GM23248 (cell line): ENCODE results near the gene ZNF827. TPM values are rescaled to one million over a fixed set of nuclear protein-coding genes. Genes with fewer than 3 reads are reported as not detected.

ENCODE experiments used
- DNase-seq: peaks from one replicate; pipeline ENCODE4 v3.0.0-alpha.2; 2015
- H2AFZ ChIP-seq: fragments of 200-600 bp; sonication (generic); 2 replicates; pipeline ENCODE4 v1.6.1; 2016; ENCODE audit warnings: antibody characterized with exemption
- H3F3A ChIP-seq: fragments of 200-600 bp; sonication (generic); 2 replicates; pipeline ENCODE4 v1.6.1; 2016; ENCODE audit warnings: mild to moderate bottlenecking, antibody characterized with exemption, mixed run types; ENCODE audit not compliant: insufficient read depth
- H3K27ac ChIP-seq: fragments of 200-600 bp; sonication (generic); 2 replicates; pipeline ENCODE4 v1.5.1; 2016; ENCODE audit warnings: mild to moderate bottlenecking
- H3K27me3 ChIP-seq: fragments of 200-600 bp; sonication (generic); replicated peaks from 2 replicates; pipeline ENCODE4 v1.6.1; 2016; ENCODE audit warnings: mild to moderate bottlenecking; ENCODE audit not compliant: insufficient read depth
- H3K36me3 ChIP-seq: fragments of 200-600 bp; sonication (generic); 2 replicates; pipeline ENCODE4 v1.6.1; 2016; ENCODE audit warnings: low read depth, mild to moderate bottlenecking
- H3K4me1 ChIP-seq: fragments of 200-600 bp; sonication (generic); 2 replicates; pipeline ENCODE4 v1.6.1; 2016; ENCODE audit warnings: mild to moderate bottlenecking; ENCODE audit not compliant: insufficient read depth
- H3K4me2 ChIP-seq: fragments of 200-600 bp; sonication (generic); one replicate; pipeline ENCODE4 v1.6.1; 2016; ENCODE audit warnings: mild to moderate bottlenecking; ENCODE audit not compliant: unreplicated experiment
- H3K4me3 ChIP-seq: fragments of 200-600 bp; sonication (generic); 2 replicates; pipeline ENCODE4 v1.5.1; 2016; ENCODE audit warnings: mild to moderate bottlenecking
- H3K79me2 ChIP-seq: fragments of 200-600 bp; sonication (generic); 2 replicates; pipeline ENCODE4 v1.6.1; 2016; ENCODE audit warnings: mild to moderate bottlenecking; ENCODE audit not compliant: insufficient read depth
- H3K9ac ChIP-seq: fragments of 200-600 bp; sonication (generic); 2 replicates; pipeline ENCODE4 v1.6.1; 2016; ENCODE audit warnings: mild to moderate bottlenecking
- H3K9me2 ChIP-seq: fragments of 200-600 bp; sonication (generic); 2 replicates; pipeline ENCODE4 v1.6.1; 2016; ENCODE audit warnings: mixed run types, mild to moderate bottlenecking, moderate library complexity; ENCODE audit not compliant: insufficient read depth
- H3K9me3 ChIP-seq: fragments of 200-600 bp; sonication (generic); one replicate; pipeline ENCODE4 v1.6.1; 2017; ENCODE audit warnings: low read depth
- H4K20me1 ChIP-seq: fragments of 200-600 bp; sonication (generic); 2 replicates; pipeline ENCODE4 v1.6.0; 2016; ENCODE audit not compliant: insufficient read depth
- EZH2 ChIP-seq: fragments of 200-600 bp; sonication (generic); IDR thresholded peaks from 2 replicates; pipeline ENCODE4 v1.6.1; 2018; ENCODE audit warnings: antibody characterized with exemption, mild to moderate bottlenecking; ENCODE audit not compliant: insufficient read depth, poor library complexity, severe bottlenecking
- EZH2phosphoT487 ChIP-seq: fragments of 200-600 bp; sonication (generic); IDR thresholded peaks from 2 replicates; pipeline ENCODE4 v1.6.1; 2018; ENCODE audit warnings: antibody characterized with exemption, moderate library complexity, mild to moderate bottlenecking, low read depth; ENCODE audit not compliant: insufficient read depth
- WGBS, 2 experiments: methylation state at CpG; one replicate each; pipeline ENCODE4 v1.1.6; 2015 to 2017; ENCODE audit warnings: low lambda C conversion rate in 2 of 2, low coverage in 1 of 2; ENCODE audit errors: missing lambda C conversion rate in 2 of 2; 5-methylcytosine and 5-hydroxymethylcytosine counted together
- in situ Hi-C: fragments of 300-500 bp; cut with MboI; formaldehyde crosslinking; loops from 2 replicates; pipeline ENCODE4 v1.15.0; 2020
- polyA plus RNA-seq: library from polyadenylated mRNA; unstranded; fragments of >200 nt; fragmentation: Nextera tagmentation; extraction: Ambion mirVana; gene quantifications from 2 replicates; pipeline ENCODE4 v1.2.1, GENCODE V29; 2016
- total RNA-seq: library from RNA; depleted of rRNA; stranded (reverse); fragments of >200 nt; shearing (Covaris generic); gene quantifications from 2 replicates; pipeline ENCODE4 v1.2.3, GENCODE V29; 2014

The ZNF827 gene
- total and polyA plus RNA-seq, 2 experiments from 2014 or later = 5.0 to 10.1 TPM

DNA sequence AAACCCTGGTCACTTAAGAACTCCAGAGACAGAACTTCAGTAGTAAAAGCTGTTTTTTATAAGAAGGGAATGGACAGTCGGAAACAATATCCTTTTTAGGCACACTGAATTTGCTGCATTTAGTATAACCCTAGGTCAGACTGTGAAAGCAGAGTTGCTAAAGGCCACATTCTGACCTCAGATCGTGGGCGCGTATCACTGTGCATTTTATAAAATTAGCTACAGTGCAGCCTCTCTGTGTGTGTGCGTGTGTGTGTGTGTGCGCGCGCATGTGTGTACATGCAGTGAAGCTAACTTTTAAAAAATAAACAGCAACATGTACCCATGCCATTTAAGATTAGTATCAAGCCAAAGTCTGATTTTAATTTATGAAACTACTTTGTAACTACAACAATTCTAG lies 8.0 kb downstream of the ZNF827 start:
- peaks cover 100% of the 10 kb centered on the region for H3K79me2 ChIP-seq

DNA sequence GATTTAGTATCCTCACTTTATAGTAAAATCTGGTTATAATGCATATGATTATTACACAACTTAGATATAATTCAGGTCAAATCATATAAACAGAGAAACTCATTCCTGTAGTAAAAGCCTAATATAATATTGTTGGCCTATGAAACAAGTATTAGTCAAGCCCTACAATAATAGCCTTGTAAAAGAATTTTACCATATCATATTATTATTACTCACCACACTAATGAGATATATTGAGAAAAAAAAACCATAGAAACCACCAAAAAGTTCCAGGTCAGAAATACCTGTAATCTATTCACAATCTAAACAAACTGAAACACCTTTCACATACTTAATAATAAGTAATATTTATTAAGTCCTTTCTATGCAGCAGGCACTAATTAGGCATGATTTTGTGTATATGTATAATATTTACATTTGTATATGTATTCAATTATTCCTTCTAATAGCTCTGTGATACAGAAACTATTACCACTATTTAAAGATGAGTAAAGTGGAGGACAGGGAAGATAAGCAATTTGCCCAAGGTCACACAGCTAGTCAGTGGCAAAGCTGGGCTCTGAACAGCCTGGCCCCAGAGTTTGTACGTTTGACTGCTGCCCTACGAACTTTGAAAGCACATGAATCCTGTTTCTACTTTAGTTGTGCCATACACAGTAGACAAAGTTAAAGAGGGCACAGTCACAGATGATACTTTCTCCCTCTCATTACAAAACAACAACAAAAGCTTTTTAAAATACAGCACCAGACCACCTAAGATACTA lies 9.0 kb downstream of the ZNF827 start:
- H3K79me2 ChIP-seq = peaks cover 100% of the 10 kb centered on the region

More for the DNA sequence above, 8.0 kb downstream of the ZNF827 start:
- H3K9me2 ChIP-seq = no peaks in the 10 kb centered on the region
- 0 out of 2 replicates have a peak, but pooled peaks cover 5% of the 10 kb centered on the region for H3F3A ChIP-seq
- no peak overlapping the region for H3K4me3 ChIP-seq
- no peaks in the 10 kb centered on the region for H3K9me3 ChIP-seq
- H3K4me2 ChIP-seq = no peak overlapping the region
- H3K36me3 ChIP-seq = no peaks in the 10 kb centered on the region
- no peak overlapping the region for H3K9ac ChIP-seq
- H3K27me3 ChIP-seq = no peaks in the 10 kb centered on the region
- no peak overlapping the region for H2AFZ ChIP-seq
- WGBS, 2 experiments = 97 to 98% methylated on average over 8 of the region's 8 CpGs
- no peak overlapping the region for H3K27ac ChIP-seq
- H3K4me1 ChIP-seq = peaks cover 23% of the 10 kb centered on the region
- in situ Hi-C loops = no loop called here
- DNase-seq = peak; percentile 11
- TF ChIP-seq EZH2 (no peak), EZH2phosphoT487 (no peak)
- no peaks in the 10 kb centered on the region for H4K20me1 ChIP-seq

DNA sequence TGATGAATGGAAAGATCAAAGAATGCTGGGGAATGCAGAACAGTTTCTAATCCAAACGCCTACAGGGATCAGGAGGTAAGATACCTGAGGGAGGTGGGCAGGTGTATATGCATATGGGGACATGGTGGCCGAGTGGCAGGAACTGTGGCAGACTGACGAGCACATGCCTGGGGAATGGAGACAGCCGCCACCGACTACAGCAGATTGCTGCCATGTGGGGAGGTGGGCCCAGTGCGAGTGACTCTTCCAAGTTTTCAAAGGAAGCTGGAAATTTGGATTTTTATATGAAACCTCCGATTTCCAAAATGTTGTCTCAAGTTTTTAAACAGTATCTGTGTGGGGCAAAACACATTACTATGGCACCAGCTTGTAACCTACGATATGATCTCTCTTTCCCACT lies 9.9 kb downstream of the ZNF827 start:
- Histone ChIP-seq H3K36me3 (no peaks in the 10 kb centered on the region), H4K20me1 (no peaks in the 10 kb centered on the region), H3K4me1 (peaks cover 11% of the 10 kb centered on the region), H3F3A (no peaks in the 10 kb centered on the region), H3K27ac (no peak overlapping the region), H3K9me2 (no peaks in the 10 kb centered on the region), H2AFZ (no peak overlapping the region), H3K4me3 (no peak overlapping the region), H3K9me3 (no peaks in the 10 kb centered on the region), H3K27me3 (no peaks in the 10 kb centered on the region), H3K4me2 (no peak overlapping the region), H3K9ac (no peak overlapping the region), H3K79me2 (peaks cover 100% of the 10 kb centered on the region)
- 84 to 86% methylated on average over 8 of the region's 8 CpGs for WGBS, 2 experiments
- DNase-seq = no peak
- in situ Hi-C loops = no loop called here
- TF ChIP-seq EZH2 (no peak), EZH2phosphoT487 (no peak)

More for the DNA sequence above, 9.0 kb downstream of the ZNF827 start:
- Histone ChIP-seq H3K9me2 (no peaks in the 10 kb centered on the region), H3K9me3 (no peaks in the 10 kb centered on the region), H3K4me2 (no peak overlapping the region), H3F3A (no peaks in the 10 kb centered on the region), H3K9ac (no peak overlapping the region), H4K20me1 (no peaks in the 10 kb centered on the region), H3K4me3 (no peak overlapping the region), H3K27me3 (no peaks in the 10 kb centered on the region), H3K27ac (no peak overlapping the region), H3K4me1 (peaks cover 14% of the 10 kb centered on the region), H3K36me3 (no peaks in the 10 kb centered on the region), H2AFZ (no peak overlapping the region)
- in situ Hi-C loops = no loop called here
- no peak for DNase-seq
- 61 to 69% methylated on average over 2 of the region's 2 CpGs for WGBS, 2 experiments
- no peak for TF ChIP-seq EZH2phosphoT487
- no peak for TF ChIP-seq EZH2

DNA sequence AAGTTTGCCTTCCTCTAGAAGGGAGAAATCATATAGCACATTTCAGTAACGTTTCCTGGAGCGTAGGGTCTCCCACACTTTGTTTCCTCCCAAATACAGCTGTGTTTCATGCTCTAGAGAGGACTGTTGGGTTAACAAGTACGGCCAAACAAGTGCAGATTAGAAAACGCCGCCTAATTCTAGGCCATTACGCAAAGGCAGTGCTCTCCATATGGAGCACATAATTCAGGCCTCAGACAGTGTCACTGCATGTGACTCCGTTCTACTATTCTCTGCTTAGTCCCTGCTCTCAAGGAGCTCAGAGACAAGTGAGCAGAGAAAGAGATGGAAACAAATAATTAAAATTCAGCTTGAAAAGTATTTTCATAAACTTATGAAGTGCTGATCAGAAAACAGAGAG lies 11.6 kb downstream of the ZNF827 start:
- Histone ChIP-seq H3K9me2 (no peaks in the 10 kb centered on the region), H3K27me3 (no peaks in the 10 kb centered on the region), H3K4me1 (no peaks in the 10 kb centered on the region; the same call in none of the 2 replicates), H3K79me2 (peaks cover 100% of the 10 kb centered on the region), H3K4me2 (no peak overlapping the region), H3K9me3 (no peaks in the 10 kb centered on the region), H3K36me3 (no peaks in the 10 kb centered on the region), H2AFZ (no peak overlapping the region), H3K27ac (no peak overlapping the region), H3K9ac (no peak overlapping the region), H4K20me1 (no peaks in the 10 kb centered on the region), H3K4me3 (no peak overlapping the region), H3F3A (no peaks in the 10 kb centered on the region)
- TF ChIP-seq EZH2phosphoT487 (no peak), EZH2 (no peak)
- WGBS, 2 experiments = 70 to 74% methylated on average over 7 of the region's 7 CpGs
- DNase-seq = no peak
- in situ Hi-C loops = no loop called here
